HCT116 (cell line): ENCODE results near the gene ZNF438. TPM values are rescaled to one million over a fixed set of nuclear protein-coding genes. Genes with fewer than 3 reads are reported as not detected.

ENCODE experiments used
- ATAC-seq: fragments of 200-7000 bp; cut with Tn5 transposase; 2 replicates; pipeline ENCODE4 v1.9.1; 2020; ENCODE audit warnings: mild to moderate bottlenecking, moderate library complexity
- BruUV-seq: library from RNA; stranded (reverse); fragments of 400-500 nt; replicated peaks from 2 replicates; lab custom pipeline; 2021; lab: Mats Ljungman, UMichigan
- CTCF ChIA-PET: fragments of 300-600 bp; sonication (Branson Sonifier 250); formaldehyde crosslinking; loops from one replicate; lab custom pipeline; 2021; ENCODE audit warnings: antibody characterized with exemption; lab: Charles Lee
- POLR2A ChIA-PET: fragments of 300-600, 350-600 bp; sonication (Branson Sonifier 250); formaldehyde crosslinking; loops from one replicate; lab custom pipeline; 2021; ENCODE audit warnings: antibody characterized with exemption; lab: Charles Lee
- RAD21 ChIA-PET, 2 experiments: fragments of 300-600 bp; sonication (Branson Sonifier 250); formaldehyde crosslinking; loops; one replicate each; lab custom pipeline; 2023; ENCODE audit warnings: low total read pairs in 2 of 2; ENCODE audit not compliant: uncharacterized antibody in 2 of 2, unreplicated experiment in 2 of 2, low non-redundant PET in 1 of 2; lab: Charles Lee
- DNase-seq: peaks from one replicate; pipeline ENCODE4 v3.0.0-alpha.2; 2010; ENCODE audit warnings: low read depth, low spot score
- H2AFZ ChIP-seq: fragments of 200-600 bp; shearing (Covaris generic), sonication (generic); 2 replicates; pipeline ENCODE4 v1.6.1; 2017; ENCODE audit warnings: low read depth, mixed run types, mixed read lengths, antibody characterized with exemption, low read length; ENCODE audit not compliant: poor library complexity, severe bottlenecking
- H3K27ac ChIP-seq: 2 replicates; pipeline ENCODE4 v1.5.1; 2012; ENCODE audit warnings: low read depth, low read length
- H3K27me3 ChIP-seq: fragments of 200-600 bp; sonication (generic); 2 replicates; pipeline ENCODE4 v1.6.1; 2016; ENCODE audit warnings: mixed run types, low read length, mixed read lengths; ENCODE audit not compliant: insufficient read depth
- H3K36me3 ChIP-seq, 2 experiments: fragments of 200-500 bp in 1 of 2; fragments of 200-600 bp in 1 of 2; sonication (Bioruptor generic) in 1 of 2; sonication (generic) in 1 of 2; 2 replicates each; pipeline versions ENCODE4 v1.5.1 to v1.6.1; 2014 to 2016; ENCODE audit warnings: low read length in 2 of 2, inconsistent platforms in 1 of 2, mixed read lengths in 1 of 2, mixed run types in 1 of 2; ENCODE audit not compliant: insufficient read depth in 2 of 2, control insufficient read depth in 1 of 2
- H3K4me1 ChIP-seq, 2 experiments: fragments of 200-600 bp in 1 of 2; sonication (generic) in 1 of 2; 2 replicates each; pipeline versions ENCODE4 v1.5.1 to v1.6.1; 2012 to 2017; ENCODE audit warnings: low read length in 2 of 2, inconsistent platforms in 1 of 2, mild to moderate bottlenecking in 1 of 2, mixed read lengths in 1 of 2, mixed run types in 1 of 2, moderate library complexity in 1 of 2; ENCODE audit not compliant: insufficient read depth in 2 of 2, control insufficient read depth in 1 of 2
- H3K4me2 ChIP-seq: fragments of 200-600 bp; sonication (generic); 2 replicates; pipeline ENCODE4 v1.6.1; 2017; ENCODE audit warnings: mixed run types, low read length, mixed read lengths
- H3K4me3 ChIP-seq, 2 experiments: fragments of 200-600 bp in 1 of 2; sonication (generic) in 1 of 2; replicated peaks in 1 of 2; 2 replicates each; pipeline ENCODE4 v1.5.1; 2011 to 2016; ENCODE audit warnings: low read length in 2 of 2, control low read depth in 1 of 2, low read depth in 1 of 2, mild to moderate bottlenecking in 1 of 2, mixed read lengths in 1 of 2, mixed run types in 1 of 2
- H3K79me2 ChIP-seq: fragments of 200-600 bp; sonication (generic); 2 replicates; pipeline ENCODE4 v1.6.1; 2017; ENCODE audit warnings: mild to moderate bottlenecking, mixed run types, low read length, moderate library complexity, mixed read lengths; ENCODE audit not compliant: insufficient read depth
- H3K9ac ChIP-seq: fragments of 200-600 bp; sonication (generic); 2 replicates; pipeline ENCODE4 v1.6.1; 2016; ENCODE audit warnings: low read length, mixed read lengths
- H3K9me2 ChIP-seq: fragments of 200-600 bp; sonication (generic), shearing (Covaris generic); 2 replicates; pipeline ENCODE4 v1.6.1; 2017; ENCODE audit warnings: mixed run types, mild to moderate bottlenecking, moderate library complexity; ENCODE audit not compliant: insufficient read depth
- H3K9me3 ChIP-seq, 2 experiments: fragments of 200-500 bp in 1 of 2; fragments of 200-600 bp in 1 of 2; sonication (Bioruptor generic) in 1 of 2; sonication (generic) in 1 of 2; 2 replicates each; pipeline ENCODE4 v1.6.1; 2014 to 2017; ENCODE audit warnings: low read length in 2 of 2, mixed read lengths in 2 of 2, inconsistent platforms in 1 of 2, low read depth in 1 of 2, mild to moderate bottlenecking in 1 of 2, mixed run types in 1 of 2, moderate library complexity in 1 of 2; ENCODE audit not compliant: control insufficient read depth in 1 of 2, insufficient read depth in 1 of 2
- H4K20me1 ChIP-seq: fragments of 200-600 bp; sonication (generic), shearing (Covaris generic); 2 replicates; pipeline ENCODE4 v1.6.1; 2017; ENCODE audit warnings: mixed run types, mild to moderate bottlenecking, moderate library complexity; ENCODE audit not compliant: insufficient read depth
- ATF3 ChIP-seq: IDR thresholded peaks from 2 replicates; pipeline ENCODE4 v1.6.1; 2012
- CBX3 ChIP-seq: IDR thresholded peaks from 2 replicates; pipeline ENCODE4 v1.6.1; 2012; ENCODE audit warnings: low read depth
- CEBPB ChIP-seq: IDR thresholded peaks from 2 replicates; pipeline ENCODE4 v1.6.1; 2012; ENCODE audit warnings: low read depth
- CTCF ChIP-seq, 3 experiments: fragments of 200-600 bp in 1 of 3; sonication (generic) in 1 of 3; IDR thresholded peaks in 2 of 3; conservative IDR thresholded peaks in 1 of 3; 2 replicates each; pipeline ENCODE4 v1.5.1; 2012 to 2017; ENCODE audit warnings: low read depth in 2 of 3, low read length in 2 of 3, antibody characterized with exemption in 1 of 3, borderline replicate concordance in 1 of 3, control low read depth in 1 of 3, mild to moderate bottlenecking in 1 of 3, mixed read lengths in 1 of 3, mixed run types in 1 of 3, moderate library complexity in 1 of 3; ENCODE audit not compliant: insufficient read depth in 1 of 3
- EZH2 ChIP-seq: fragments of 200-600 bp; sonication (generic); IDR thresholded peaks from 2 replicates; pipeline ENCODE4 v1.6.1; 2017; ENCODE audit warnings: antibody characterized with exemption, mixed run types
- EZH2phosphoT487 ChIP-seq: fragments of 200-600 bp; IDR thresholded peaks from 2 replicates; pipeline ENCODE4 v1.6.1; 2018; ENCODE audit warnings: antibody characterized with exemption, borderline replicate concordance
- FOSL1 ChIP-seq: IDR thresholded peaks from 2 replicates; pipeline ENCODE4 v1.6.1; 2012; ENCODE audit warnings: low read depth
- JUND ChIP-seq: IDR thresholded peaks from 2 replicates; pipeline ENCODE4 v1.6.1; 2012
- MAX ChIP-seq: IDR thresholded peaks from 2 replicates; pipeline ENCODE4 v1.6.1; 2012
- POLR2A ChIP-seq: IDR thresholded peaks from 2 replicates; pipeline ENCODE4 v1.7.0; 2011; ENCODE audit warnings: borderline replicate concordance; ENCODE audit not compliant: insufficient read depth, insufficient read length; ENCODE audit errors: extremely low read depth
- POLR2AphosphoS5 ChIP-seq: IDR thresholded peaks from 2 replicates; pipeline ENCODE4 v1.6.1; 2011; ENCODE audit warnings: mild to moderate bottlenecking, low read depth, low read length, moderate library complexity
- RAD21 ChIP-seq: IDR thresholded peaks from 2 replicates; pipeline ENCODE4 v1.6.1; 2012; ENCODE audit warnings: low read depth, mild to moderate bottlenecking
- REST ChIP-seq: IDR thresholded peaks from 2 replicates; pipeline ENCODE4 v1.6.1; 2012; ENCODE audit warnings: low read depth
- SIN3A ChIP-seq: IDR thresholded peaks from 2 replicates; pipeline ENCODE4 v1.6.1; 2012; ENCODE audit warnings: low read depth
- SRF ChIP-seq: IDR thresholded peaks from 2 replicates; pipeline ENCODE4 v1.6.1; 2012; ENCODE audit warnings: low read depth
- TCF7L2 ChIP-seq: IDR thresholded peaks from 2 replicates; pipeline ENCODE4 v1.7.0; 2011; ENCODE audit warnings: borderline replicate concordance, inconsistent platforms; ENCODE audit not compliant: insufficient read depth, insufficient read length; ENCODE audit errors: extremely low read depth
- YY1 ChIP-seq: IDR thresholded peaks from 2 replicates; pipeline ENCODE4 v1.6.1; 2011; ENCODE audit warnings: low read length, low read depth, moderate library complexity, mild to moderate bottlenecking; ENCODE audit not compliant: insufficient replicate concordance; ENCODE audit errors: extremely low read depth
- ZBTB33 ChIP-seq: IDR thresholded peaks from 2 replicates; pipeline ENCODE4 v1.6.1; 2011; ENCODE audit warnings: mild to moderate bottlenecking, low read length, moderate library complexity; ENCODE audit not compliant: insufficient replicate concordance; ENCODE audit errors: extremely low read depth
- ZFX ChIP-seq: fragments of 450-650 bp; IDR thresholded peaks from 2 replicates; pipeline ENCODE4 v1.6.1; 2017
- ZNF274 ChIP-seq: fragments of 200-500 bp; sonication (Bioruptor generic); IDR thresholded peaks from 2 replicates; pipeline ENCODE4 v1.6.1; 2014; ENCODE audit warnings: mild to moderate bottlenecking, low read depth, low read length, inconsistent platforms
- intact Hi-C: fragments of 100-400 bp; cut with micrococcal nuclease; formaldehyde crosslinking; loops from 2 replicates; pipeline ENCODE4 v1.10.0; 2022
- total RNA-seq: library from RNA; stranded (reverse); gene quantifications from one replicate; pipeline ENCODE4 v1.2.1, GENCODE V29; 2021; ENCODE audit not compliant: unreplicated experiment

ZNF438 gene
- total RNA-seq, 1 experiment from 2014 or later = 3.3 TPM

- no TSS peak for BruUV-seq
- DNase-seq = no peak
- Histone ChIP-seq H3K27me3 (no peaks in the 10 kb centered on the region), H3K9me2 (no peaks in the 10 kb centered on the region), H2AFZ (no peak overlapping the region), H3K79me2 (no peaks in the 10 kb centered on the region), H3K4me3 (no peak overlapping the region), H3K9me3 (no peaks in the 10 kb centered on the region), H3K4me1 (no peaks in the 10 kb centered on the region), H4K20me1 (no peaks in the 10 kb centered on the region), H3K36me3 (no peaks in the 10 kb centered on the region), H3K27ac (no peak overlapping the region), H3K4me2 (no peak overlapping the region), H3K9ac (no peak overlapping the region)
- ChIA-PET RAD21 (no interaction called here), CTCF (no interaction called here), POLR2A (no interaction called here)
- intact Hi-C loops = no loop called here
- TF ChIP-seq POLR2A (no peak), CBX3 (no peak), ATF3 (no peak), TCF7L2 (no peak), SIN3A (no peak), POLR2AphosphoS5 (no peak), JUND (no peak), ZBTB33 (no peak), RAD21 (no peak), EZH2phosphoT487 (no peak), CEBPB (no peak), REST (no peak), FOSL1 (no peak), SRF (no peak), ZFX (no peak), ZNF274 (no peak), EZH2 (no peak), CTCF (IDR thresholded peaks at IDR 0.05 in 2 of 3, conservative IDR thresholded peaks at IDR 0.05 in 1 of 3; ENCODE audit: borderline replicate concordance in 1 of 3, insufficient read depth in 1 of 3, low read depth in 2 of 3, low read length in 2 of 3) (no peak), YY1 (no peak), MAX (no peak)
- no peak for ATAC-seq
Measured at GRCh38 chr10:30827531-30828120, 204.0 kb downstream of the ZNF438 start.
